ENCODE measurements around the gene PSORS1C2.

GRCh38 chr6:31116661-31117385 is 22.0 kb downstream of the PSORS1C2 start:
- TF ChIP-seq, protein P1, sequence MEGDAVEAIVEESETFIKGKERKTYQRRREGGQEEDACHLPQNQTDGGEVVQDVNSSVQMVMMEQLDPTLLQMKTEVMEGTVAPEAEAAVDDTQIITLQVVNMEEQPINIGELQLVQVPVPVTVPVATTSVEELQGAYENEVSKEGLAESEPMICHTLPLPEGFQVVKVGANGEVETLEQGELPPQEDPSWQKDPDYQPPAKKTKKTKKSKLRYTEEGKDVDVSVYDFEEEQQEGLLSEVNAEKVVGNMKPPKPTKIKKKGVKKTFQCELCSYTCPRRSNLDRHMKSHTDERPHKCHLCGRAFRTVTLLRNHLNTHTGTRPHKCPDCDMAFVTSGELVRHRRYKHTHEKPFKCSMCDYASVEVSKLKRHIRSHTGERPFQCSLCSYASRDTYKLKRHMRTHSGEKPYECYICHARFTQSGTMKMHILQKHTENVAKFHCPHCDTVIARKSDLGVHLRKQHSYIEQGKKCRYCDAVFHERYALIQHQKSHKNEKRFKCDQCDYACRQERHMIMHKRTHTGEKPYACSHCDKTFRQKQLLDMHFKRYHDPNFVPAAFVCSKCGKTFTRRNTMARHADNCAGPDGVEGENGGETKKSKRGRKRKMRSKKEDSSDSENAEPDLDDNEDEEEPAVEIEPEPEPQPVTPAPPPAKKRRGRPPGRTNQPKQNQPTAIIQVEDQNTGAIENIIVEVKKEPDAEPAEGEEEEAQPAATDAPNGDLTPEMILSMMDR (optimal IDR thresholded peaks at IDR 0.05 in 1 of 3, IDR thresholded peaks at IDR 0.05 in 1 of 3, conservative IDR thresholded peaks at IDR 0.05 in 1 of 3; ENCODE audit: extremely low read depth in 1 of 3, insufficient read depth in 2 of 3, low read length in 3 of 3), result no peak
- no peak for TF ChIP-seq EZH2 (IDR thresholded peaks at IDR 0.05; ENCODE audit: low read length)

All from keratinocyte (primary cell).